RPMI7951 (cell line): Measurements from ENCODE around the gene NAPA. TPM values are rescaled to one million over a fixed set of nuclear protein-coding genes. Genes with fewer than 3 reads are reported as not detected.
"Not testable (repeated sequence)": the region's sequence is repeated elsewhere in the genome, so short reads cannot be mapped to it uniquely, and the experiment has no call there.

Experiments used
- DNase-seq: peaks from one replicate; pipeline ENCODE4 v3.0.0-alpha.2; 2012; ENCODE audit warnings: low read depth
- total RNA-seq: library from RNA; depleted of rRNA; stranded (reverse); fragments of >200 nt; shearing (Covaris generic); gene quantifications from 2 replicates; pipeline ENCODE4 v1.2.3, GENCODE V29; 2014

Gene NAPA
- total RNA-seq, 1 experiment from 2014 or later: 102 TPM

GRCh38 chr19:47486220-47486619 is 28.6 kb downstream of the NAPA start:
- not testable (repeated sequence) for DNase-seq

- DNase-seq: no peak
Observed at GRCh38 chr19:47485210-47485609, 29.7 kb downstream of the NAPA start.

- DNase-seq: peak; percentile 87
Observed at GRCh38 chr19:47483800-47484690, 30.8 kb downstream of the NAPA start, which contains the start of gene KPTN. KPTN (minus strand) TSS chr19:47484219; CDS start chr19:47484160, 59 bp downstream.

GRCh38 chr19:47483200-47483599 is 31.7 kb downstream of the NAPA start:
- no peak for DNase-seq

- no peak for DNase-seq
Observed at GRCh38 chr19:47481460-47482052, 33.3 kb downstream of the NAPA start.

GRCh38 chr19:47480658-47481057 is 34.2 kb downstream of the NAPA start:
- no peak for DNase-seq

GRCh38 chr19:47479701-47480503 is 35.0 kb downstream of the NAPA start:
- DNase-seq: no peak

- no peak for DNase-seq
Observed at GRCh38 chr19:47476438-47476972, 38.4 kb downstream of the NAPA start.

- DNase-seq: no peak
Observed at GRCh38 chr19:47475465-47475864, 39.4 kb downstream of the NAPA start.

- DNase-seq: no peak
Observed at GRCh38 chr19:47473336-47473735, 41.5 kb downstream of the NAPA start.

GRCh38 chr19:47471733-47472457 is 43.0 kb downstream of the NAPA start, which contains the start of gene SLC8A2:
SLC8A2 (minus strand) TSS chr19:47471893; CDS start chr19:47466403, 5,490 bp downstream.
- peak; percentile 72 for DNase-seq

GRCh38 chr19:47471381-47471732 is 43.5 kb downstream of the NAPA start:
- no peak for DNase-seq

GRCh38 chr19:47470447-47471195 is 44.2 kb downstream of the NAPA start:
- DNase-seq: no peak

- no peak for DNase-seq
Observed at GRCh38 chr19:47469719-47470118, 45.1 kb downstream of the NAPA start.

GRCh38 chr19:47469363-47469700 is 45.5 kb downstream of the NAPA start:
- no peak for DNase-seq

GRCh38 chr19:47467914-47468313 is 46.9 kb downstream of the NAPA start:
- DNase-seq: no peak

- DNase-seq: no peak
Observed at GRCh38 chr19:47465957-47466356, 48.9 kb downstream of the NAPA start.

- no peak for DNase-seq
Observed at GRCh38 chr19:47464675-47465419, 50.0 kb downstream of the NAPA start.

- no peak for DNase-seq
Observed at GRCh38 chr19:47461876-47462275, 53.0 kb downstream of the NAPA start.

GRCh38 chr19:47459477-47459876 is 55.4 kb downstream of the NAPA start:
- no peak for DNase-seq
